ENCODE measurements around the gene DCLK2. TPM values are rescaled to one million over a fixed set of nuclear protein-coding genes. Genes with fewer than 3 reads are reported as not detected.

Gene DCLK2
- total RNA-seq, 1 experiment from 2014 or later: 2.7 TPM

GRCh38 chr4:150236626-150237025 is 158.4 kb downstream of the DCLK2 start (continued):
- no peak for TF ChIP-seq REST (IDR thresholded peaks at IDR 0.05; ENCODE audit: low read depth)
- TF ChIP-seq ZNF274 (IDR thresholded peaks at IDR 0.05; ENCODE audit: low read depth, low read length): no peak

GRCh38 chr4:150237110-150237872 is 159.0 kb downstream of the DCLK2 start:
- CTCF ChIA-PET: no interaction called here
- RAD21 ChIA-PET (ENCODE audit: low non-redundant PET in 1 of 2, low total read pairs in 2 of 2, uncharacterized antibody in 2 of 2, unreplicated experiment in 2 of 2): no interaction called here
- no peak overlapping the region for H3K4me3 ChIP-seq (replicated peaks in 1 of 2; ENCODE audit: low read depth in 1 of 2, low read length in 2 of 2)
- no peaks in the 10 kb centered on the region for H3K79me2 ChIP-seq (ENCODE audit: insufficient read depth, low read length)
- intact Hi-C loops (cut with micrococcal nuclease): no loop called here
- no peak overlapping the region for H2AFZ ChIP-seq (ENCODE audit: low read depth, low read length, poor library complexity, severe bottlenecking)
- POLR2A ChIA-PET: no interaction called here
- no peaks in the 10 kb centered on the region for H3K9me2 ChIP-seq (ENCODE audit: insufficient read depth)
- H3K9ac ChIP-seq (ENCODE audit: low read length): no peak overlapping the region
- H3K36me3 ChIP-seq (ENCODE audit: control insufficient read depth in 1 of 2, insufficient read depth in 2 of 2, low read length in 2 of 2): no peaks in the 10 kb centered on the region
- H3K4me2 ChIP-seq (ENCODE audit: low read length): peak overlapping the region; percentile 13
- DNase-seq (ENCODE audit: low read depth, low spot score) (peak; percentile 12), ATAC-seq (peak; percentile 59)
- H3K9me3 ChIP-seq (ENCODE audit: control insufficient read depth in 1 of 2, insufficient read depth in 1 of 2, low read depth in 1 of 2, low read length in 2 of 2): no peaks in the 10 kb centered on the region
- BruUV-seq (replicated peaks): no TSS peak
- no peaks in the 10 kb centered on the region for H3K27me3 ChIP-seq (ENCODE audit: insufficient read depth, low read length)
- H3K4me1 ChIP-seq (ENCODE audit: control insufficient read depth in 1 of 2, insufficient read depth in 2 of 2, low read length in 2 of 2): peaks cover 0 to 14% of the 10 kb centered on the region in 2 experiments; a peak in 3 of 4 replicates
- no peak overlapping the region for H3K27ac ChIP-seq (ENCODE audit: low read depth, low read length)
- H4K20me1 ChIP-seq (ENCODE audit: insufficient read depth): no peaks in the 10 kb centered on the region
- TF ChIP-seq, protein P1, sequence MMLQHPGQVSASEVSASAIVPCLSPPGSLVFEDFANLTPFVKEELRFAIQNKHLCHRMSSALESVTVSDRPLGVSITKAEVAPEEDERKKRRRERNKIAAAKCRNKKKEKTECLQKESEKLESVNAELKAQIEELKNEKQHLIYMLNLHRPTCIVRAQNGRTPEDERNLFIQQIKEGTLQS (IDR thresholded peaks at IDR 0.05): no peak
- no peak for TF ChIP-seq ZBTB33 (IDR thresholded peaks at IDR 0.05; ENCODE audit: extremely low read depth, insufficient replicate concordance, low read length)
- TF ChIP-seq RAD21 (IDR thresholded peaks at IDR 0.05; ENCODE audit: low read depth): no peak
- TF ChIP-seq TCF7L2 (IDR thresholded peaks at IDR 0.05; ENCODE audit: borderline replicate concordance, extremely low read depth, insufficient read depth, insufficient read length): no peak
- no peak for TF ChIP-seq CEBPB (IDR thresholded peaks at IDR 0.05; ENCODE audit: low read depth)
- no peak for TF ChIP-seq EZH2 (IDR thresholded peaks at IDR 0.05)
- TF ChIP-seq SRF (IDR thresholded peaks at IDR 0.05; ENCODE audit: low read depth): no peak
- no peak for TF ChIP-seq EZH2phosphoT487 (IDR thresholded peaks at IDR 0.05; ENCODE audit: borderline replicate concordance)
- TF ChIP-seq SP1 (IDR thresholded peaks at IDR 0.05; ENCODE audit: low read depth): peak; percentile 30; the same call in 1 of the 2 replicates
- no peak for TF ChIP-seq MAX (IDR thresholded peaks at IDR 0.05)
- no peak for TF ChIP-seq REST (IDR thresholded peaks at IDR 0.05; ENCODE audit: low read depth)
- no peak for TF ChIP-seq POLR2A (IDR thresholded peaks at IDR 0.05; ENCODE audit: borderline replicate concordance, extremely low read depth, insufficient read depth, insufficient read length)
- no peak for TF ChIP-seq YY1 (IDR thresholded peaks at IDR 0.05; ENCODE audit: extremely low read depth, insufficient replicate concordance, low read depth, low read length)

All from HCT116 (cell line).